ENCODE measurements around the gene SLC36A3.

The SLC36A3 gene

DNA sequence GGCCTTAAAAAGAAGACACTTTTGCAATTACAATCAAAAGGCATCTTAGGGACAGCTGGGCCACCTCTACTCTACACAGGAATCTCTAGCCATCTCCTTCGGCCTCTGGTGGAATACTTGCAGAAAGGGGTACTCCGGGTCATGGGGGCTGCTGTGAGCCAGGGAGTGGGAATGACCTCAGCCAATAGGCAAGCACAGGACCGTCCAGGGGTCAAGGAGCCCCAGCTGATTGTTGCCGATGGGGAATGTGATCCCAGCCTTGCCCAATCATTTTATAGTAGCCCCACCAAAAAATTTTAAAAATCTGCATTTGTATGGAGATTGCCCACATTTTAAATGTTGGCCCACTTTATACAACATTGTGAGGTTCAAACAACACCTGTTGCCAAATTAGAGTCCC is 16.9 kb upstream of the SLC36A3 start:
- H3K27ac ChIP-seq = no peak overlapping the region

GRCh38 chr5:151318850-151319732 is 15.5 kb upstream of the SLC36A3 start:
- Histone ChIP-seq H3K4me1 (ENCODE audit: low read depth, poor library complexity, severe bottlenecking) (no peaks in the 10 kb centered on the region), H3K36me3 (ENCODE audit: insufficient read depth) (no peaks in the 10 kb centered on the region), H3K9ac (no peak overlapping the region), H3K27ac (no peak overlapping the region), H3K27me3 (ENCODE audit: insufficient read depth, low read depth) (no peaks in the 10 kb centered on the region), H4K20me1 (ENCODE audit: insufficient read depth) (no peaks in the 10 kb centered on the region), H3K79me2 (ENCODE audit: insufficient read depth, low read depth) (no peaks in the 10 kb centered on the region), H3K4me2 (no peak overlapping the region), H2AFZ (ENCODE audit: low read depth) (no peak overlapping the region), H3K4me3 (IDR thresholded peaks at IDR 0.05; ENCODE audit: insufficient read depth, low read depth, low read length) (no peak overlapping the region)
- no peak for TF ChIP-seq CTCF (conservative IDR thresholded peaks at IDR 0.05; ENCODE audit: low read depth, low read length)

More for the DNA sequence above, 16.9 kb upstream of the SLC36A3 start:
- H2AFZ ChIP-seq (ENCODE audit: low read depth) = no peak overlapping the region
- H3K4me3 ChIP-seq (IDR thresholded peaks at IDR 0.05; ENCODE audit: insufficient read depth, low read depth, low read length) = no peak overlapping the region
- H3K27me3 ChIP-seq (ENCODE audit: insufficient read depth, low read depth) = no peaks in the 10 kb centered on the region
- H3K79me2 ChIP-seq (ENCODE audit: insufficient read depth, low read depth) = no peaks in the 10 kb centered on the region
- no peak overlapping the region for H3K4me2 ChIP-seq
- no peaks in the 10 kb centered on the region for H3K36me3 ChIP-seq (ENCODE audit: insufficient read depth)
- no peaks in the 10 kb centered on the region for H4K20me1 ChIP-seq (ENCODE audit: insufficient read depth)
- H3K9ac ChIP-seq = no peak overlapping the region
- H3K4me1 ChIP-seq (ENCODE audit: low read depth, poor library complexity, severe bottlenecking) = no peaks in the 10 kb centered on the region
- no peak for TF ChIP-seq CTCF (conservative IDR thresholded peaks at IDR 0.05; ENCODE audit: low read depth, low read length)

DNA sequence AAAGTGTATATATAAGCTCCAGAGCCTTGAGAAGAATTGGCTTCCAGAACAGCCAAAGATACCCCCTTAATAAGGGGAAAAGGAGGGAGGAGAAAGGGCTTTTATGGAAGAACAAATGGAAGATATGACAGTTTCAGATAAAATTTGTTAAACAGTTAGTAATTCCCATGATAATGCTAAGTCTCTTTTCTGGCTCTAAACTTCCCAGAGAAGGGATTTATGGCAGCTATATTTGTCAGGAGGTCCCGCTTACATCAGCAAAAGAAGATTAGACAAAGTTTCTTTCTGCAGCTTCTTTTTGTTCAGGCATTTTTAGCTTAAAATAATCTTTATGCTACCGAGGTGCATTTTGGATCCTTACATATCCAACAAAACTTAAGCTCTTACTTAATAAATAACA is 14.3 kb upstream of the SLC36A3 start:
- Histone ChIP-seq H3K79me2 (ENCODE audit: insufficient read depth, low read depth) (no peaks in the 10 kb centered on the region), H3K4me2 (no peak overlapping the region), H3K27ac (no peak overlapping the region), H3K4me1 (ENCODE audit: low read depth, poor library complexity, severe bottlenecking) (no peaks in the 10 kb centered on the region), H3K27me3 (ENCODE audit: insufficient read depth, low read depth) (no peaks in the 10 kb centered on the region), H3K4me3 (IDR thresholded peaks at IDR 0.05; ENCODE audit: insufficient read depth, low read depth, low read length) (no peak overlapping the region), H4K20me1 (ENCODE audit: insufficient read depth) (no peaks in the 10 kb centered on the region), H3K36me3 (ENCODE audit: insufficient read depth) (no peaks in the 10 kb centered on the region), H3K9ac (no peak overlapping the region), H2AFZ (ENCODE audit: low read depth) (no peak overlapping the region)
- no peak for TF ChIP-seq CTCF (conservative IDR thresholded peaks at IDR 0.05; ENCODE audit: low read depth, low read length)

DNA sequence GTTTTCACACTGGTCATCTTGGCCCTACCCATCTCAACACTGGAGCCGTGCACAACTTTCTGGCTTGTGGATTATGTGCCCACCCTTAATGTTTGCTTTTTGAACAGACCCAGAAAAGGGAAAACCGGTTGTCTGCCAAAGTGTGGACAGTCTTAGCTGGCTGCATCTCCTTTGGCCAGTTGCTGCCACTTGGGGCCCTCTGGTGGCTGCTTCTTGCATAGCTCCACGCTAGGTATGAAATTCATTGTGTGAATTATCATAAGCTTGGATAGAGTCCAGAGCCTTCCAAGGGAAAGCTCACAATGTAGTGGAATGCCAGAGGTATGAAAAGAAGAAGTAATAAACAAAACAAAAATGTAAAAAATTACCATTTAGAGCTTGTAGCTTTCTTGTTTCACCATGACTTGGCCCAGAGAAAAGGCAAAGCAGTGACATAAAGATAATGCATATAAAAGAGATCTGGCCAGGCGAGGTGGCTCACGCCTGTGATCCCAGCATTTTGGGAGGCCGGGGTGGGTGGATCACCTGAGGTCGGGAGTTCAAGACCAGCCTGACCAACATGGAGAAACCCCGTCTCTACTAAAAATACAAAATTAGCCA is 12.5 kb upstream of the SLC36A3 start:
- Histone ChIP-seq H2AFZ (ENCODE audit: low read depth) (no peak overlapping the region), H3K36me3 (ENCODE audit: insufficient read depth) (no peaks in the 10 kb centered on the region), H4K20me1 (ENCODE audit: insufficient read depth) (no peaks in the 10 kb centered on the region), H3K27me3 (ENCODE audit: insufficient read depth, low read depth) (no peaks in the 10 kb centered on the region), H3K4me3 (IDR thresholded peaks at IDR 0.05; ENCODE audit: insufficient read depth, low read depth, low read length) (no peak overlapping the region), H3K27ac (no peak overlapping the region), H3K9ac (no peak overlapping the region), H3K79me2 (ENCODE audit: insufficient read depth, low read depth) (no peaks in the 10 kb centered on the region), H3K4me1 (ENCODE audit: low read depth, poor library complexity, severe bottlenecking) (no peaks in the 10 kb centered on the region), H3K4me2 (no peak overlapping the region)
- TF ChIP-seq CTCF (conservative IDR thresholded peaks at IDR 0.05; ENCODE audit: low read depth, low read length) = peak; percentile 84

All from KMS-11 (cell line).